H9 (cell line): ENCODE data around the gene PPP1R3C. TPM values are rescaled to one million over a fixed set of nuclear protein-coding genes. Genes with fewer than 3 reads are reported as not detected.

Source experiments
- DNase-seq: peaks from one replicate; pipeline ENCODE4 v3.0.0-alpha.2; 2017
- H2AFZ ChIP-seq: one replicate; pipeline ENCODE4 v1.6.1; 2013; ENCODE audit warnings: mild to moderate bottlenecking, low read length, control low read depth, moderate library complexity
- H2AK5ac ChIP-seq: 2 replicates; pipeline ENCODE4 v1.6.1; 2013; ENCODE audit warnings: low read length, control low read depth, mixed read lengths; ENCODE audit not compliant: insufficient read length
- H2BK120ac ChIP-seq: one replicate; pipeline ENCODE4 v1.6.1; 2013; ENCODE audit warnings: low read depth, mild to moderate bottlenecking, low read length, control low read depth, inconsistent platforms; ENCODE audit not compliant: poor library complexity, severe bottlenecking
- H2BK12ac ChIP-seq: 2 replicates; pipeline ENCODE4 v1.6.1; 2013; ENCODE audit warnings: low read length, control low read depth, mixed read lengths, low read depth; ENCODE audit not compliant: insufficient read length
- H2BK15ac ChIP-seq: 2 replicates; pipeline ENCODE4 v1.6.1; 2013; ENCODE audit warnings: low read depth, low read length, control low read depth
- H2BK20ac ChIP-seq: one replicate; pipeline ENCODE4 v1.6.1; 2013; ENCODE audit warnings: low read depth, mild to moderate bottlenecking, low read length, control low read depth, inconsistent platforms; ENCODE audit not compliant: poor library complexity, severe bottlenecking
- H2BK5ac ChIP-seq: 2 replicates; pipeline ENCODE4 v1.6.1; 2013; ENCODE audit warnings: low read length, control low read depth, mixed read lengths; ENCODE audit not compliant: insufficient read length
- H3K14ac ChIP-seq: 2 replicates; pipeline ENCODE4 v1.6.1; 2013; ENCODE audit warnings: low read length, control low read depth; ENCODE audit not compliant: insufficient read depth
- H3K18ac ChIP-seq: 2 replicates; pipeline ENCODE4 v1.6.1; 2013; ENCODE audit warnings: low read depth, mild to moderate bottlenecking, mixed read lengths, low read length, control low read depth; ENCODE audit not compliant: insufficient read length
- H3K23ac ChIP-seq: 2 replicates; pipeline ENCODE4 v1.6.1; 2013; ENCODE audit warnings: low read length, control low read depth, mixed read lengths, low read depth; ENCODE audit not compliant: insufficient read length
- H3K23me2 ChIP-seq: 2 replicates; pipeline ENCODE4 v1.6.1; 2013; ENCODE audit warnings: low read depth, mild to moderate bottlenecking, mixed read lengths, low read length, control low read depth; ENCODE audit not compliant: insufficient read length, poor library complexity, severe bottlenecking
- H3K27ac ChIP-seq: 2 replicates; pipeline ENCODE4 v1.5.1; 2013; ENCODE audit warnings: low read length, control low read depth, mixed read lengths, low read depth; ENCODE audit not compliant: insufficient read length
- H3K27me3 ChIP-seq: 2 replicates; pipeline ENCODE4 v1.6.1; 2013; ENCODE audit warnings: low read length, control low read depth, inconsistent platforms; ENCODE audit not compliant: insufficient read depth
- H3K4ac ChIP-seq: 2 replicates; pipeline ENCODE4 v1.6.1; 2013; ENCODE audit warnings: low read depth, mild to moderate bottlenecking, control low read depth, inconsistent platforms, low read length, moderate library complexity
- H3K4me1 ChIP-seq: 2 replicates; pipeline ENCODE4 v1.6.1; 2013; ENCODE audit warnings: low read length, control low read depth, inconsistent platforms; ENCODE audit not compliant: insufficient read depth
- H3K4me2 ChIP-seq: 2 replicates; pipeline ENCODE4 v1.6.1; 2013; ENCODE audit warnings: low read length, control low read depth, mixed read lengths; ENCODE audit not compliant: insufficient read length, insufficient read depth
- H3K56ac ChIP-seq: 2 replicates; pipeline ENCODE4 v1.6.1; 2013; ENCODE audit warnings: low read depth, mild to moderate bottlenecking, mixed read lengths, low read length, control low read depth; ENCODE audit not compliant: insufficient read length
- H3K79me1 ChIP-seq: 2 replicates; pipeline ENCODE4 v1.6.1; 2013; ENCODE audit warnings: low read depth, mild to moderate bottlenecking, moderate library complexity, low read length, control low read depth, inconsistent platforms; ENCODE audit not compliant: insufficient read depth, poor library complexity, severe bottlenecking
- H3K79me2 ChIP-seq: 2 replicates; pipeline ENCODE4 v1.6.1; 2013; ENCODE audit warnings: low read length, control low read depth, inconsistent platforms; ENCODE audit not compliant: insufficient read depth
- H3K9ac ChIP-seq: 2 replicates; pipeline ENCODE4 v1.6.1; 2013; ENCODE audit warnings: low read length, control low read depth, mixed read lengths; ENCODE audit not compliant: insufficient read length; ENCODE audit errors: extremely low read depth
- H3K9me3 ChIP-seq: one replicate; pipeline ENCODE4 v1.6.1; 2013; ENCODE audit warnings: low read depth, low read length, inconsistent platforms; ENCODE audit not compliant: control insufficient read depth
- H3T11ph ChIP-seq: one replicate; pipeline ENCODE4 v1.6.1; 2013; ENCODE audit warnings: mild to moderate bottlenecking, low read length, control low read depth, inconsistent platforms
- H4K20me1 ChIP-seq: one replicate; pipeline ENCODE4 v1.6.1; 2013; ENCODE audit not compliant: control insufficient read depth, insufficient read length, insufficient read depth
- H4K5ac ChIP-seq: 2 replicates; pipeline ENCODE4 v1.6.1; 2013; ENCODE audit warnings: low read depth, mild to moderate bottlenecking, mixed read lengths, low read length, control low read depth; ENCODE audit not compliant: insufficient read length
- H4K8ac ChIP-seq: replicated peaks from 2 replicates; pipeline ENCODE4 v1.6.1; 2013; ENCODE audit warnings: low read length, control low read depth, mixed read lengths, low read depth; ENCODE audit not compliant: insufficient read length
- H4K91ac ChIP-seq: 2 replicates; pipeline ENCODE4 v1.6.1; 2013; ENCODE audit warnings: low read depth, mild to moderate bottlenecking, moderate library complexity, mixed read lengths, low read length, control low read depth; ENCODE audit not compliant: insufficient read length
- H3K27ac Mint-ChIP-seq, 3 experiments: 2 replicates in 2 of 3; 3 replicates in 1 of 3; pipeline ENCODE4 v1.8.0; 2020 to 2021; ENCODE audit warnings: mixed read lengths in 3 of 3, mild to moderate bottlenecking in 1 of 3, moderate library complexity in 1 of 3
- H3K27me3 Mint-ChIP-seq: 2 replicates; pipeline ENCODE4 v1.8.0; 2021; ENCODE audit warnings: low read depth, mild to moderate bottlenecking, moderate library complexity, mixed read lengths
- H3K36me3 Mint-ChIP-seq, 3 experiments: 2 replicates in 2 of 3; 3 replicates in 1 of 3; pipeline ENCODE4 v1.8.0; 2020 to 2021; ENCODE audit warnings: low read depth in 3 of 3, mixed read lengths in 3 of 3; ENCODE audit not compliant: insufficient read depth in 1 of 3
- H3K4me1 Mint-ChIP-seq, 2 experiments: 2 replicates each; pipeline ENCODE4 v1.8.0; 2020; ENCODE audit warnings: mixed read lengths in 2 of 2
- H3K4me3 Mint-ChIP-seq, 2 experiments: 2 replicates in 1 of 2; 3 replicates in 1 of 2; pipeline ENCODE4 v1.8.0; 2020 to 2021; ENCODE audit warnings: mild to moderate bottlenecking in 2 of 2, mixed read lengths in 2 of 2, moderate library complexity in 1 of 2
- H3K9me3 Mint-ChIP-seq, 2 experiments: 2 replicates in 1 of 2; 3 replicates in 1 of 2; pipeline ENCODE4 v1.8.0; 2020; ENCODE audit warnings: mild to moderate bottlenecking in 2 of 2, mixed read lengths in 2 of 2, moderate library complexity in 1 of 2
- WGBS: extraction: QIAGEN DNeasy Blood & Tissue Kit; methylation state at CpG from one replicate; pipeline ENCODE4 v1.1.7; 2013; ENCODE audit warnings: missing lambda C conversion rate, low lambda C conversion rate, mixed read lengths; ENCODE audit not compliant: insufficient read length; ENCODE audit errors: extremely low coverage; 5-methylcytosine and 5-hydroxymethylcytosine counted together
- total RNA-seq: library from RNA; stranded (reverse); gene quantifications from 2 replicates; pipeline ENCODE4 v1.2.1, GENCODE V29; 2021
- TF ChIP-seq, protein P1 (sequence below): fragments of 200-600 bp; sonication (generic); conservative IDR thresholded peaks from 3 replicates; pipeline ENCODE4 v1.8.0; 2021; ENCODE audit warnings: antibody characterized with exemption, mild to moderate bottlenecking

PPP1R3C gene
- total RNA-seq, 1 experiment from 2014 or later = 1.2 TPM

DNA sequence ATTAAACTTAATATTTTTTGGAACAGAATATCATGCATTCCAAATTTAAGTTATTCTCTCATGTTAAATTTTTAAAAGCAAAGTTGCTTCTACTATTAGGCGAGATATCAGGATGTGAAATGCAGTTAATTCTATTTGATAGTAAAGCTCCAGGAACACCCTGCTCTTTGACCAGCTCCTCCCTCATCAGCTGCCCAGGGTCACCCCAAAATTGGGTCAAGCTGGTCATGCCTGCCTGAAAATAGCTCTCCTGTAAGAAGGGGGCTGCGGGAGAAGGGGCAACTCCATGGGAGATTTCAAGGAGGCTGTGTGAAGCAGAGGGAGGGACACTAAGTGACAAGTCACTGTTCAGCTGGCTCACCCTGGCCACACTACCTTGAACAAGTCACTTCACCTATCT, 5.9 kb downstream of the PPP1R3C start:
- no peaks in the 10 kb centered on the region for H3K23me2 ChIP-seq
- no peak overlapping the region for H2BK5ac ChIP-seq
- Mint-ChIP-seq H3K27me3 (peaks cover 5% of the 10 kb centered on the region), H3K4me3 (no peak overlapping the region), H3K9me3 (peaks cover 8 to 14% of the 10 kb centered on the region in 2 experiments), H3K4me1 (no peaks in the 10 kb centered on the region), H3K27ac (no peak overlapping the region), H3K36me3 (peaks cover 6 to 28% (median 10%) of the 10 kb centered on the region in 3 experiments)
- no peaks in the 10 kb centered on the region for H3K79me1 ChIP-seq
- no peak overlapping the region for H2AFZ ChIP-seq
- DNase-seq = no peak
- no peak overlapping the region for H2BK120ac ChIP-seq
- no peaks in the 10 kb centered on the region for H4K20me1 ChIP-seq
- no peak overlapping the region for H3K23ac ChIP-seq
- H3K56ac ChIP-seq = no peak overlapping the region
- no peak overlapping the region for H2AK5ac ChIP-seq
- H3K4me1 ChIP-seq = no peaks in the 10 kb centered on the region
- H4K5ac ChIP-seq = no peak overlapping the region
- no peak overlapping the region for H3T11ph ChIP-seq
- no peak overlapping the region for H3K4me2 ChIP-seq
- H4K91ac ChIP-seq = no peak overlapping the region
- TF ChIP-seq, protein P1, sequence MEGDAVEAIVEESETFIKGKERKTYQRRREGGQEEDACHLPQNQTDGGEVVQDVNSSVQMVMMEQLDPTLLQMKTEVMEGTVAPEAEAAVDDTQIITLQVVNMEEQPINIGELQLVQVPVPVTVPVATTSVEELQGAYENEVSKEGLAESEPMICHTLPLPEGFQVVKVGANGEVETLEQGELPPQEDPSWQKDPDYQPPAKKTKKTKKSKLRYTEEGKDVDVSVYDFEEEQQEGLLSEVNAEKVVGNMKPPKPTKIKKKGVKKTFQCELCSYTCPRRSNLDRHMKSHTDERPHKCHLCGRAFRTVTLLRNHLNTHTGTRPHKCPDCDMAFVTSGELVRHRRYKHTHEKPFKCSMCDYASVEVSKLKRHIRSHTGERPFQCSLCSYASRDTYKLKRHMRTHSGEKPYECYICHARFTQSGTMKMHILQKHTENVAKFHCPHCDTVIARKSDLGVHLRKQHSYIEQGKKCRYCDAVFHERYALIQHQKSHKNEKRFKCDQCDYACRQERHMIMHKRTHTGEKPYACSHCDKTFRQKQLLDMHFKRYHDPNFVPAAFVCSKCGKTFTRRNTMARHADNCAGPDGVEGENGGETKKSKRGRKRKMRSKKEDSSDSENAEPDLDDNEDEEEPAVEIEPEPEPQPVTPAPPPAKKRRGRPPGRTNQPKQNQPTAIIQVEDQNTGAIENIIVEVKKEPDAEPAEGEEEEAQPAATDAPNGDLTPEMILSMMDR = no peak
- H3K9ac ChIP-seq = no peak overlapping the region
- no CpG with 5 or more reads among the region's 2 CpGs for WGBS
- H3K9me3 ChIP-seq = no peaks in the 10 kb centered on the region
- no peak overlapping the region for H3K27ac ChIP-seq
- H3K14ac ChIP-seq = no peak overlapping the region
- H2BK12ac ChIP-seq = no peak overlapping the region
- no peak overlapping the region for H4K8ac ChIP-seq
- no peak overlapping the region for H3K18ac ChIP-seq
- no peaks in the 10 kb centered on the region for H3K79me2 ChIP-seq
- H2BK15ac ChIP-seq = no peak overlapping the region
- H3K27me3 ChIP-seq = no peaks in the 10 kb centered on the region
- H3K4ac ChIP-seq = no peak overlapping the region
- no peak overlapping the region for H2BK20ac ChIP-seq
